Fibroblast of villous mesenchyme (primary cell): Measurements from ENCODE around the gene RPS6KB1. TPM values are rescaled to one million over a fixed set of nuclear protein-coding genes. Genes with fewer than 3 reads are reported as not detected.
"Not testable (repeated sequence)": the region's sequence is repeated elsewhere in the genome, so short reads cannot be mapped to it uniquely, and the experiment has no call there.

Source experiments
- DNase-seq: peaks from one replicate; pipeline ENCODE4 v3.0.0-alpha.2; 2010; ENCODE audit warnings: low read depth
- H3K4me3 ChIP-seq: 2 replicates; pipeline ENCODE4 v1.5.1; 2011; ENCODE audit warnings: low read depth, mild to moderate bottlenecking, low read length
- total RNA-seq: library from RNA; depleted of rRNA; stranded (reverse); fragments of >200 nt; gene quantifications from 2 replicates; pipeline ENCODE4 v1.2.3, GENCODE V29; 2012
- TF ChIP-seq, protein P1 (sequence below): IDR thresholded peaks from 2 replicates; pipeline ENCODE4 v1.5.1; 2012; ENCODE audit warnings: low read depth, mild to moderate bottlenecking, low read length; ENCODE audit not compliant: insufficient read depth

RPS6KB1 gene
- total RNA-seq, 1 donor, result 26.3 TPM

DNA sequence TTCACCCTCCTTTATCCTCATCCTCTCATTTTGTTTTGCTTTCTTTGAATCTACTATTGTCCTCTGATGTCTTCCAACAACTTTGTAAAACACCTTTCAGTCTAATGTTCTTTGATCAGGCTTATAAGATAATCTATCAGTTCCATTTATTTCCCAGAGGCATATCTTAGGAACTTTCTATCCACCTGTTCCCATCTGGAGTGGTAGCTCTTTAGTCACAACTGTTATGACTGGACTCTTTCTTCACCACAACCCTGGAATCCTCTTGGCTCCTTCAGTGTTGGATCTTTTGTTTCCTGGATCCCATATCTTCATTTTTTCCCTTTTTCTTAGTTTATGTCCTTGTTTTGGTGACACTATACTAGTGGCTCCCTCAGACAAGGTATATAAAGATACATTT, 23.5 kb downstream of the RPS6KB1 start:
- H3K4me3 ChIP-seq, result no peak overlapping the region
- TF ChIP-seq, protein P1, sequence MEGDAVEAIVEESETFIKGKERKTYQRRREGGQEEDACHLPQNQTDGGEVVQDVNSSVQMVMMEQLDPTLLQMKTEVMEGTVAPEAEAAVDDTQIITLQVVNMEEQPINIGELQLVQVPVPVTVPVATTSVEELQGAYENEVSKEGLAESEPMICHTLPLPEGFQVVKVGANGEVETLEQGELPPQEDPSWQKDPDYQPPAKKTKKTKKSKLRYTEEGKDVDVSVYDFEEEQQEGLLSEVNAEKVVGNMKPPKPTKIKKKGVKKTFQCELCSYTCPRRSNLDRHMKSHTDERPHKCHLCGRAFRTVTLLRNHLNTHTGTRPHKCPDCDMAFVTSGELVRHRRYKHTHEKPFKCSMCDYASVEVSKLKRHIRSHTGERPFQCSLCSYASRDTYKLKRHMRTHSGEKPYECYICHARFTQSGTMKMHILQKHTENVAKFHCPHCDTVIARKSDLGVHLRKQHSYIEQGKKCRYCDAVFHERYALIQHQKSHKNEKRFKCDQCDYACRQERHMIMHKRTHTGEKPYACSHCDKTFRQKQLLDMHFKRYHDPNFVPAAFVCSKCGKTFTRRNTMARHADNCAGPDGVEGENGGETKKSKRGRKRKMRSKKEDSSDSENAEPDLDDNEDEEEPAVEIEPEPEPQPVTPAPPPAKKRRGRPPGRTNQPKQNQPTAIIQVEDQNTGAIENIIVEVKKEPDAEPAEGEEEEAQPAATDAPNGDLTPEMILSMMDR, result no peak

DNA sequence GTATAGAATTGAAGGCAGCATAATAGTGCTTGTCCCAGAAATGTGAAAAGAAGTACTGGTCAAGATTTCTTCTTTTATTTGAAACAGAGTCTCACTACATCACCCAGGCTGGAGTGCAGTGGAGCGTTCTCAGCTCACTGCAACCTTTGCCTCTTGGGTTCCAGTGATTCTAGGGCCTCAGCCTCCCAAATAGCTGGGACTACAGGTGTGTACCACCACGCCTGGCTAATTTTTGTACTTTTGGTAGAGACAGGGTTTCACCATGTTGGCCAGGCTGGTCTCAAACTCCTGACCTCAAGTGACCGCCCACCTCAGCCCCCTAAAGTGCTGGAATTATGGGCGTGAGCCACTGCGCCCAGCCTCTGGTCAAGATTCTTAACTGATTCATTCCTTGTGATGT, 27.7 kb downstream of the RPS6KB1 start:
- DNase-seq, H3K4me3 ChIP-seq: not testable (repeated sequence)

More for the DNA sequence above, 23.5 kb downstream of the RPS6KB1 start:
- no peak for DNase-seq

DNA sequence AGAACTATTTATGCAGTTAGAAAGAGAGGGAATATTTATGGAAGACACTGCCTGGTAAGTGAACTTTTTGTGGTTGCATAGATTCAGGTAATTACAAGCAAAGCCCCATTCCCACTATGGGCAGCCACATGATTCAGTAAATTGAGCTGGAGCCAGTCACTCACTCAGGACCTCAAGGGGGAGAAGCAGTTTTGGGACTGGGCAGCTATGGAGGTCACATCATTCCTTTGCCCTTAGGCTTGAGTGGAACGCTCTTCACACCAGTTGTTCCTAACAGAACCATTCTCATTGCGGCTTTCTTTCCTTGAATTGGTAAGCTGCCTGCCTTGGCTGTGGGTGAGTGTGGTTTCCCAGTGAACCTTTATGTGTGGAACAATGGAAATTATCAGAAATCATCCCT, 37.2 kb downstream of the RPS6KB1 start:
- H3K4me3 ChIP-seq, DNase-seq: not testable (repeated sequence)

DNA sequence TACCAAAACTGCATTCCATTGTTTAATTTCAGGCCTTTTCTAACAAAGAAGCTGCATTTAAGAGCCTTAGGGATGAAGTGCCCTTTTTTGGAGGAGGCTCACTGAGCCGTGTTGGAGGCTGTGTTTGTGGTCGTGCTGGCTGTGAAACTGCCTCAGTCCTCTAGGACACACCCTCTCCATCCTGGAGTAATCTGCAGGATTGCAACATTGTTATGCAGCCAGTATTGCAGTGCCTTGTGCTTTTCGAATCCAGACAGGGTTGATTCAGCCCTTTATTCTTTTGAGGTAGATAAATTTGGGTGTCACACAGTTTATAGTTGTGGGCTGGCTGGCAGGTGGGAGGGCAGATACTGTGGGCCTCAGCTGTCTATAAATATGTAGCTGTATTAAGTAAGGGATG, 37.8 kb downstream of the RPS6KB1 start:
- peak; percentile 73 for DNase-seq
- not testable (repeated sequence) for H3K4me3 ChIP-seq

DNA sequence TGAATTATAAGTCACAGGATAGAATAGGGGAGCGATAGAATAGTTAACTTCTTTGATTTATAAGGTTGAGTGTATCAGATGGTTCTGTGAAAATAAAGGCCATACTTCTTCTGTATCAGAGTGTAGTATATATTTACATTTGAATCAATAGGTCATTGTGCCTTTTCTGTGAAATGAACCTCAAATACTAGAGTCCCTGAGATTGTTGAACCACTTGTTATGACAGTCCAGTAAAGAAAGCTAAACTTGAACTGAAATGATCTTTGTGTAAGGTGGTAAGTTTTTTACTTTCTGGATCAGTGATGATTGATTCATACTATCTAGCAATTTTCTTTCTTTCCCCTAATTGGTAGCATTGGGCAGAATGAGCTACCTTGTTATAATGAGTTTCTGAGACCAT, 40.4 kb downstream of the RPS6KB1 start:
- DNase-seq, H3K4me3 ChIP-seq: not testable (repeated sequence)

DNA sequence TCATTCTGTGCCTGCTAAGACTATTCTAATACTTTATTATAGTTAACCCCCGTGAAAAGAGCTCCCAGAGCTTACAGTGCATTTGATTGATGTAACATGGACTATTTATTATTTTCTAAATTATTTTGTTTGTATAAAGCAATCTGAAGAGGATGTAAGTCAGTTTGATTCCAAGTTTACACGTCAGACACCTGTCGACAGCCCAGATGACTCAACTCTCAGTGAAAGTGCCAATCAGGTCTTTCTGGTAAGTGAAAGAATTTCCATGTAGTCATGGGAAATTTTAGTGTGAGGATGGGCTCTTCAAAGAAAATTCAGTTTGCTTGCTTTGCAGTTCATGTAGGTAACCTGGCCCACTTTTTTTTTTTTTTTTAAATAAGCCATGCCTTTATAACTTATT, 47.8 kb downstream of the RPS6KB1 start:
- not testable (repeated sequence) for DNase-seq, H3K4me3 ChIP-seq

DNA sequence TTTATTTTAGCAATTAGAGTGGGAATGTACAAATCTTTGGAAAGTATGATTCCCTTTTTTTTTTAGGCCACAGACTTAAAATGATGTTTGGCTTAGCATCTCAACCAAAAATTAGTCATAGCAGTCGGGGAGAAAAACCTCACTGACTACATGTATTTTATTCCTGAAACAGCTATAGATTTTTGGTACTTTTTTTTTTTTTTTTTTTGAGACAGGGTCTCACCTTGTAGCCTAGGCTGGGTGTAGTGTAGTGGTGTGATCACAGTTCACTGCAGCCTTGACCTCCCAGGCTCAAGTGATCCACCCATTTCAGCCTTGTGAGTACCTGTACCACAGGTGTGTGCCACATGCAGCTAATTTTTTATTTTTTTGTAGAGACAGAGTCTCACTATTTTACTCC, 48.2 kb downstream of the RPS6KB1 start:
- H3K4me3 ChIP-seq, result no peak overlapping the region
- TF ChIP-seq, protein P1, result no peak
- no peak for DNase-seq

DNA sequence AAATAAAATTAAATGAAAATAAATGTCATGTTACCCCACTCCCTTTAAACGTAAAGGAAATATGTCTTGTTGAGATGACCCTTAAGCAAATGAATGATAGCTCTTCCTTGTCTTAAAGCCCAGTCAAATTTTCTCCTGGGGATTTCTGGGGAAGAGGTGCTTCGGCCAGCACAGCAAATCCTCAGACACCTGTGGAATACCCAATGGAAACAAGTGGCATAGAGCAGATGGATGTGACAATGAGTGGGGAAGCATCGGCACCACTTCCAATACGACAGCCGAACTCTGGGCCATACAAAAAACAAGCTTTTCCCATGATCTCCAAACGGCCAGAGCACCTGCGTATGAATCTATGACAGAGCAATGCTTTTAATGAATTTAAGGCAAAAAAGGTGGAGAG, 53.5 kb downstream of the RPS6KB1 start:
- not testable (repeated sequence) for DNase-seq

DNA sequence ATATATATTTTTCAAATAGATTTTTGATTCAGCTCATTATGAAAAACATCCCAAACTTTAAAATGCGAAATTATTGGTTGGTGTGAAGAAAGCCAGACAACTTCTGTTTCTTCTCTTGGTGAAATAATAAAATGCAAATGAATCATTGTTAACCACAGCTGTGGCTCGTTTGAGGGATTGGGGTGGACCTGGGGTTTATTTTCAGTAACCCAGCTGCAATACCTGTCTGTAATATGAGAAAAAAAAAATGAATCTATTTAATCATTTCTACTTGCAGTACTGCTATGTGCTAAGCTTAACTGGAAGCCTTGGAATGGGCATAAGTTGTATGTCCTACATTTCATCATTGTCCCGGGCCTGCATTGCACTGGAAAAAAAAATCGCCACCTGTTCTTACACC, 54.4 kb downstream of the RPS6KB1 start:
- not testable (repeated sequence) for H3K4me3 ChIP-seq, DNase-seq

More for the DNA sequence above, 53.5 kb downstream of the RPS6KB1 start:
- not testable (repeated sequence) for H3K4me3 ChIP-seq

DNA sequence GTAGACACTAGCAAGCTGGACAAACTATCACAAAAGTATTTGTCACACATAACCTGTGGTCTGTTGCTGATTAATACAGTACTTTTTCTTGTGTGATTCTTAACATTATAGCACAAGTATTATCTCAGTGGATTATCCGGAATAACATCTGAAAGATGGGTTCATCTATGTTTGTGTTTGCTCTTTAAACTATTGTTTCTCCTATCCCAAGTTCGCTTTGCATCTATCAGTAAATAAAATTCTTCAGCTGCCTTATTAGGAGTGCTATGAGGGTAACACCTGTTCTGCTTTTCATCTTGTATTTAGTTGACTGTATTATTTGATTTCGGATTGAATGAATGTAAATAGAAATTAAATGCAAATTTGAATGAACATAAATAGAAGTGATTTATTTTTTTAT, 57.1 kb downstream of the RPS6KB1 start:
- TF ChIP-seq, protein P1, result no peak
- no peak for DNase-seq
- H3K4me3 ChIP-seq, result no peak overlapping the region

DNA sequence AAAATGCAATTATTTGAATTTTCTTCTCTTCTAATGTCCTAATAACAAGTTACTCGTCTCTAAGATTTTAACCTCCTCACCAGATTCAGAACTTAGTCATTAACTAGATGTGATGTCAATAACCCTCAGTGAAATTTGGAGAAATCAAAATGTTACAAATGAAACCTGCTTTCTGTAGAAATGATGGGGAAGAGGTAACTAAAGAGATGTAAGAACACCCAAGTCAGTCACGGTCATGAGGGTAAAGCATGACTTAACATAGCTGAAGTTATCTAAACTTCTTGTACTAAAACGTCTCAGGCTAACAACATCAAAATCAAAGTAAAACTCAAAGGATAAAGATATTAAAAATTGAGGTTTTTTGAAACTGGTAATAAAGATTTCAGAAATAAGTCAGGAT, 61.9 kb downstream of the RPS6KB1 start:
- DNase-seq, result no peak
- TF ChIP-seq, protein P1, result no peak
- no peak overlapping the region for H3K4me3 ChIP-seq

DNA sequence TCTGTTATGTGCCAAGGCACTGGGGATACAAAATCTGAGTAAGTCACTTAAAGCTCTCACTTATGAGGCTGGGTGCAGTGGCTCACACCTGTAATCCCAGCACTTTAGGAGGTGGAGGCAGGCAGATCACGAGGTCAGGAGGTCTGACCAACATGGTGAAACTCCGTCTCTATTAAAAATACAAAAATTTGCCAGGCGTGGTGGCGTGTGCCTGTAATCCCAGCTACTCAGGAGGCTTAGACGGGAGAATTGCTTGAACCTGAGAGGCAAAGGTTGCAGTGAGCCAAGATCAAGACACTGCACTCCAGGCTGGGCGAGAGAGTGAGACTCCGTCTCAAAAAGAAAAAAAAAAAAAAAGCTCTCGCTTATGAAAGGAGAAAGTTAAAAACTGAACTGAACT, 66.7 kb downstream of the RPS6KB1 start:
- not testable (repeated sequence) for DNase-seq, H3K4me3 ChIP-seq
